H9 (cell line): ENCODE measurements around the gene CWC15. TPM values are rescaled to one million over a fixed set of nuclear protein-coding genes. Genes with fewer than 3 reads are reported as not detected.

Source experiments
- DNase-seq: peaks from one replicate; pipeline ENCODE4 v3.0.0-alpha.2; 2017
- H2AFZ ChIP-seq: one replicate; pipeline ENCODE4 v1.6.1; 2013; ENCODE audit warnings: mild to moderate bottlenecking, low read length, control low read depth, moderate library complexity
- H2AK5ac ChIP-seq: 2 replicates; pipeline ENCODE4 v1.6.1; 2013; ENCODE audit warnings: low read length, control low read depth, mixed read lengths; ENCODE audit not compliant: insufficient read length
- H2BK120ac ChIP-seq: one replicate; pipeline ENCODE4 v1.6.1; 2013; ENCODE audit warnings: low read depth, mild to moderate bottlenecking, low read length, control low read depth, inconsistent platforms; ENCODE audit not compliant: poor library complexity, severe bottlenecking
- H2BK12ac ChIP-seq: 2 replicates; pipeline ENCODE4 v1.6.1; 2013; ENCODE audit warnings: low read length, control low read depth, mixed read lengths, low read depth; ENCODE audit not compliant: insufficient read length
- H2BK15ac ChIP-seq: 2 replicates; pipeline ENCODE4 v1.6.1; 2013; ENCODE audit warnings: low read depth, low read length, control low read depth
- H2BK20ac ChIP-seq: one replicate; pipeline ENCODE4 v1.6.1; 2013; ENCODE audit warnings: low read depth, mild to moderate bottlenecking, low read length, control low read depth, inconsistent platforms; ENCODE audit not compliant: poor library complexity, severe bottlenecking
- H2BK5ac ChIP-seq: 2 replicates; pipeline ENCODE4 v1.6.1; 2013; ENCODE audit warnings: low read length, control low read depth, mixed read lengths; ENCODE audit not compliant: insufficient read length
- H3K14ac ChIP-seq: 2 replicates; pipeline ENCODE4 v1.6.1; 2013; ENCODE audit warnings: low read length, control low read depth; ENCODE audit not compliant: insufficient read depth
- H3K18ac ChIP-seq: 2 replicates; pipeline ENCODE4 v1.6.1; 2013; ENCODE audit warnings: low read depth, mild to moderate bottlenecking, mixed read lengths, low read length, control low read depth; ENCODE audit not compliant: insufficient read length
- H3K23ac ChIP-seq: 2 replicates; pipeline ENCODE4 v1.6.1; 2013; ENCODE audit warnings: low read length, control low read depth, mixed read lengths, low read depth; ENCODE audit not compliant: insufficient read length
- H3K23me2 ChIP-seq: 2 replicates; pipeline ENCODE4 v1.6.1; 2013; ENCODE audit warnings: low read depth, mild to moderate bottlenecking, mixed read lengths, low read length, control low read depth; ENCODE audit not compliant: insufficient read length, poor library complexity, severe bottlenecking
- H3K27ac ChIP-seq: 2 replicates; pipeline ENCODE4 v1.5.1; 2013; ENCODE audit warnings: low read length, control low read depth, mixed read lengths, low read depth; ENCODE audit not compliant: insufficient read length
- H3K27me3 ChIP-seq: 2 replicates; pipeline ENCODE4 v1.6.1; 2013; ENCODE audit warnings: low read length, control low read depth, inconsistent platforms; ENCODE audit not compliant: insufficient read depth
- H3K4ac ChIP-seq: 2 replicates; pipeline ENCODE4 v1.6.1; 2013; ENCODE audit warnings: low read depth, mild to moderate bottlenecking, control low read depth, inconsistent platforms, low read length, moderate library complexity
- H3K4me1 ChIP-seq: 2 replicates; pipeline ENCODE4 v1.6.1; 2013; ENCODE audit warnings: low read length, control low read depth, inconsistent platforms; ENCODE audit not compliant: insufficient read depth
- H3K4me2 ChIP-seq: 2 replicates; pipeline ENCODE4 v1.6.1; 2013; ENCODE audit warnings: low read length, control low read depth, mixed read lengths; ENCODE audit not compliant: insufficient read length, insufficient read depth
- H3K56ac ChIP-seq: 2 replicates; pipeline ENCODE4 v1.6.1; 2013; ENCODE audit warnings: low read depth, mild to moderate bottlenecking, mixed read lengths, low read length, control low read depth; ENCODE audit not compliant: insufficient read length
- H3K79me1 ChIP-seq: 2 replicates; pipeline ENCODE4 v1.6.1; 2013; ENCODE audit warnings: low read depth, mild to moderate bottlenecking, moderate library complexity, low read length, control low read depth, inconsistent platforms; ENCODE audit not compliant: insufficient read depth, poor library complexity, severe bottlenecking
- H3K79me2 ChIP-seq: 2 replicates; pipeline ENCODE4 v1.6.1; 2013; ENCODE audit warnings: low read length, control low read depth, inconsistent platforms; ENCODE audit not compliant: insufficient read depth
- H3K9ac ChIP-seq: 2 replicates; pipeline ENCODE4 v1.6.1; 2013; ENCODE audit warnings: low read length, control low read depth, mixed read lengths; ENCODE audit not compliant: insufficient read length; ENCODE audit errors: extremely low read depth
- H3K9me3 ChIP-seq: one replicate; pipeline ENCODE4 v1.6.1; 2013; ENCODE audit warnings: low read depth, low read length, inconsistent platforms; ENCODE audit not compliant: control insufficient read depth
- H3T11ph ChIP-seq: one replicate; pipeline ENCODE4 v1.6.1; 2013; ENCODE audit warnings: mild to moderate bottlenecking, low read length, control low read depth, inconsistent platforms
- H4K20me1 ChIP-seq: one replicate; pipeline ENCODE4 v1.6.1; 2013; ENCODE audit not compliant: control insufficient read depth, insufficient read length, insufficient read depth
- H4K5ac ChIP-seq: 2 replicates; pipeline ENCODE4 v1.6.1; 2013; ENCODE audit warnings: low read depth, mild to moderate bottlenecking, mixed read lengths, low read length, control low read depth; ENCODE audit not compliant: insufficient read length
- H4K8ac ChIP-seq: replicated peaks from 2 replicates; pipeline ENCODE4 v1.6.1; 2013; ENCODE audit warnings: low read length, control low read depth, mixed read lengths, low read depth; ENCODE audit not compliant: insufficient read length
- H4K91ac ChIP-seq: 2 replicates; pipeline ENCODE4 v1.6.1; 2013; ENCODE audit warnings: low read depth, mild to moderate bottlenecking, moderate library complexity, mixed read lengths, low read length, control low read depth; ENCODE audit not compliant: insufficient read length
- H3K27ac Mint-ChIP-seq, 3 experiments: 2 replicates in 2 of 3; 3 replicates in 1 of 3; pipeline ENCODE4 v1.8.0; 2020 to 2021; ENCODE audit warnings: mixed read lengths in 3 of 3, mild to moderate bottlenecking in 1 of 3, moderate library complexity in 1 of 3
- H3K27me3 Mint-ChIP-seq: 2 replicates; pipeline ENCODE4 v1.8.0; 2021; ENCODE audit warnings: low read depth, mild to moderate bottlenecking, moderate library complexity, mixed read lengths
- H3K36me3 Mint-ChIP-seq, 3 experiments: 2 replicates in 2 of 3; 3 replicates in 1 of 3; pipeline ENCODE4 v1.8.0; 2020 to 2021; ENCODE audit warnings: low read depth in 3 of 3, mixed read lengths in 3 of 3; ENCODE audit not compliant: insufficient read depth in 1 of 3
- H3K4me1 Mint-ChIP-seq, 2 experiments: 2 replicates each; pipeline ENCODE4 v1.8.0; 2020; ENCODE audit warnings: mixed read lengths in 2 of 2
- H3K4me3 Mint-ChIP-seq, 2 experiments: 2 replicates in 1 of 2; 3 replicates in 1 of 2; pipeline ENCODE4 v1.8.0; 2020 to 2021; ENCODE audit warnings: mild to moderate bottlenecking in 2 of 2, mixed read lengths in 2 of 2, moderate library complexity in 1 of 2
- H3K9me3 Mint-ChIP-seq, 2 experiments: 2 replicates in 1 of 2; 3 replicates in 1 of 2; pipeline ENCODE4 v1.8.0; 2020; ENCODE audit warnings: mild to moderate bottlenecking in 2 of 2, mixed read lengths in 2 of 2, moderate library complexity in 1 of 2
- WGBS: extraction: QIAGEN DNeasy Blood & Tissue Kit; methylation state at CpG from one replicate; pipeline ENCODE4 v1.1.7; 2013; ENCODE audit warnings: missing lambda C conversion rate, low lambda C conversion rate, mixed read lengths; ENCODE audit not compliant: insufficient read length; ENCODE audit errors: extremely low coverage; 5-methylcytosine and 5-hydroxymethylcytosine counted together
- total RNA-seq: library from RNA; stranded (reverse); gene quantifications from 2 replicates; pipeline ENCODE4 v1.2.1, GENCODE V29; 2021
- TF ChIP-seq, protein P1 (sequence below): fragments of 200-600 bp; sonication (generic); conservative IDR thresholded peaks from 3 replicates; pipeline ENCODE4 v1.8.0; 2021; ENCODE audit warnings: antibody characterized with exemption, mild to moderate bottlenecking

CWC15 gene
- total RNA-seq, 1 experiment from 2014 or later, result 76.9 TPM

GRCh38 chr11:94924612-94925011 lies 48.7 kb downstream of the CWC15 start:
- Histone ChIP-seq H3K4me2 (no peak overlapping the region), H2BK20ac (no peak overlapping the region), H4K91ac (no peak overlapping the region), H2BK5ac (no peak overlapping the region), H3K23me2 (no peaks in the 10 kb centered on the region), H2BK12ac (no peak overlapping the region), H3K18ac (no peak overlapping the region), H3K9ac (no peak overlapping the region), H2AFZ (no peak overlapping the region), H3K27ac (no peak overlapping the region), H4K5ac (no peak overlapping the region), H3K79me2 (no peaks in the 10 kb centered on the region), H3K14ac (no peak overlapping the region), H3K79me1 (no peaks in the 10 kb centered on the region), H2AK5ac (no peak overlapping the region), H3K56ac (no peak overlapping the region), H4K20me1 (peaks cover 2% of the 10 kb centered on the region), H3K9me3 (no peaks in the 10 kb centered on the region), H3K23ac (no peak overlapping the region), H3K4me1 (no peaks in the 10 kb centered on the region), H2BK15ac (no peak overlapping the region), H2BK120ac (no peak overlapping the region), H3K27me3 (no peaks in the 10 kb centered on the region), H3K4ac (no peak overlapping the region), H3T11ph (no peak overlapping the region), H4K8ac (no peak overlapping the region)
- H3K9me3 Mint-ChIP-seq, result no peaks in the 10 kb centered on the region
- no peaks in the 10 kb centered on the region for H3K36me3 Mint-ChIP-seq
- TF ChIP-seq, protein P1, sequence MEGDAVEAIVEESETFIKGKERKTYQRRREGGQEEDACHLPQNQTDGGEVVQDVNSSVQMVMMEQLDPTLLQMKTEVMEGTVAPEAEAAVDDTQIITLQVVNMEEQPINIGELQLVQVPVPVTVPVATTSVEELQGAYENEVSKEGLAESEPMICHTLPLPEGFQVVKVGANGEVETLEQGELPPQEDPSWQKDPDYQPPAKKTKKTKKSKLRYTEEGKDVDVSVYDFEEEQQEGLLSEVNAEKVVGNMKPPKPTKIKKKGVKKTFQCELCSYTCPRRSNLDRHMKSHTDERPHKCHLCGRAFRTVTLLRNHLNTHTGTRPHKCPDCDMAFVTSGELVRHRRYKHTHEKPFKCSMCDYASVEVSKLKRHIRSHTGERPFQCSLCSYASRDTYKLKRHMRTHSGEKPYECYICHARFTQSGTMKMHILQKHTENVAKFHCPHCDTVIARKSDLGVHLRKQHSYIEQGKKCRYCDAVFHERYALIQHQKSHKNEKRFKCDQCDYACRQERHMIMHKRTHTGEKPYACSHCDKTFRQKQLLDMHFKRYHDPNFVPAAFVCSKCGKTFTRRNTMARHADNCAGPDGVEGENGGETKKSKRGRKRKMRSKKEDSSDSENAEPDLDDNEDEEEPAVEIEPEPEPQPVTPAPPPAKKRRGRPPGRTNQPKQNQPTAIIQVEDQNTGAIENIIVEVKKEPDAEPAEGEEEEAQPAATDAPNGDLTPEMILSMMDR, result no peak
- WGBS, result no CpG with 5 or more reads among the region's 5 CpGs
- H3K4me3 Mint-ChIP-seq, result no peak overlapping the region
- peaks cover 9% of the 10 kb centered on the region; the same call in 1 of the 2 replicates for H3K27me3 Mint-ChIP-seq
- peaks cover 5 to 10% of the 10 kb centered on the region in 2 experiments; a peak in 3 of 4 replicates for H3K4me1 Mint-ChIP-seq
- DNase-seq, result no peak
- no peak overlapping the region for H3K27ac Mint-ChIP-seq
